GM12878 (cell line): Measurements from ENCODE around the gene DIP2C. TPM values are rescaled to one million over a fixed set of nuclear protein-coding genes. Genes with fewer than 3 reads are reported as not detected.

Experiments used
- IKZF2 ChIP-seq, 2 experiments: fragments of 450-650 bp; IDR thresholded peaks; 2 replicates each; pipeline ENCODE4 v1.6.1; 2017; ENCODE audit warnings: mild to moderate bottlenecking in 2 of 2, moderate library complexity in 2 of 2
- SIN3A ChIP-seq: IDR thresholded peaks from 2 replicates; pipeline ENCODE4 v1.6.1; 2012; ENCODE audit warnings: low read depth, low read length, improper control_type of control experiment
- polyA plus RNA-seq, 11 experiments: library from polyadenylated mRNA; depleted of rRNA in 4 of 11; unstranded in 6 of 11; stranded (reverse) in 5 of 11; fragments of >200 nt; fragmentation: Nextera tagmentation in 4 of 11; fragmentation: Illumina TruSeq in 1 of 11; extraction: Ambion mirVana in 4 of 11; extraction: Trizol in 1 of 11; gene quantifications; 1 replicate in 1 of 11; 2 replicates in 10 of 11; pipeline versions ENCODE4 v1.2.1 to v1.2.3, GENCODE V29; 2011 to 2016; ENCODE audit warnings: inconsistent platforms in 2 of 11, missing spikeins in 2 of 11, low read depth in 1 of 11
- total RNA-seq, 4 experiments: library from RNA; depleted of rRNA in 3 of 4; stranded (reverse); fragments of >200 nt in 3 of 4; fragmentation: Illumina TruSeq in 1 of 4; extraction: Trizol in 1 of 4; gene quantifications; 2 replicates each; pipeline versions ENCODE4 v1.2.1 to v1.2.3, GENCODE V29; 2013 to 2021
- TF ChIP-seq, protein P1 (sequence below): IDR thresholded peaks from 2 replicates; pipeline ENCODE4 v1.6.1; 2012; ENCODE audit warnings: low read depth, low read length, improper control_type of control experiment
- TF ChIP-seq, protein P2 (sequence below): IDR thresholded peaks from 2 replicates; pipeline ENCODE4 v1.6.1; 2012; ENCODE audit warnings: low read depth, low read length, improper control_type of control experiment
- TF ChIP-seq, protein P3 (sequence below): fragments of 450-650 bp; IDR thresholded peaks from 2 replicates; pipeline ENCODE4 v1.6.1; 2016; ENCODE audit warnings: mild to moderate bottlenecking
- TF ChIP-seq, protein P4 (sequence below): fragments of 450-650 bp; IDR thresholded peaks from 2 replicates; pipeline ENCODE4 v1.6.1; 2017; ENCODE audit warnings: mild to moderate bottlenecking, moderate library complexity

The DIP2C gene
- total and polyA plus RNA-seq, 10 of the 15 experiments (the other 5 are each of a cell fraction or from before 2014, with no cell fraction given), result 0.01 to 0.10 (median 0.06) TPM

- TF ChIP-seq, protein P1, sequence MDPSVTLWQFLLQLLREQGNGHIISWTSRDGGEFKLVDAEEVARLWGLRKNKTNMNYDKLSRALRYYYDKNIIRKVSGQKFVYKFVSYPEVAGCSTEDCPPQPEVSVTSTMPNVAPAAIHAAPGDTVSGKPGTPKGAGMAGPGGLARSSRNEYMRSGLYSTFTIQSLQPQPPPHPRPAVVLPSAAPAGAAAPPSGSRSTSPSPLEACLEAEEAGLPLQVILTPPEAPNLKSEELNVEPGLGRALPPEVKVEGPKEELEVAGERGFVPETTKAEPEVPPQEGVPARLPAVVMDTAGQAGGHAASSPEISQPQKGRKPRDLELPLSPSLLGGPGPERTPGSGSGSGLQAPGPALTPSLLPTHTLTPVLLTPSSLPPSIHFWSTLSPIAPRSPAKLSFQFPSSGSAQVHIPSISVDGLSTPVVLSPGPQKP, result no peak
- no peak for TF ChIP-seq SIN3A
- TF ChIP-seq, protein P2, sequence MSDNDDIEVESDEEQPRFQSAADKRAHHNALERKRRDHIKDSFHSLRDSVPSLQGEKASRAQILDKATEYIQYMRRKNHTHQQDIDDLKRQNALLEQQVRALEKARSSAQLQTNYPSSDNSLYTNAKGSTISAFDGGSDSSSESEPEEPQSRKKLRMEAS, result no peak
- TF ChIP-seq IKZF2 (IDR thresholded peaks at IDR 0.05), result no peak
- TF ChIP-seq, protein P3, sequence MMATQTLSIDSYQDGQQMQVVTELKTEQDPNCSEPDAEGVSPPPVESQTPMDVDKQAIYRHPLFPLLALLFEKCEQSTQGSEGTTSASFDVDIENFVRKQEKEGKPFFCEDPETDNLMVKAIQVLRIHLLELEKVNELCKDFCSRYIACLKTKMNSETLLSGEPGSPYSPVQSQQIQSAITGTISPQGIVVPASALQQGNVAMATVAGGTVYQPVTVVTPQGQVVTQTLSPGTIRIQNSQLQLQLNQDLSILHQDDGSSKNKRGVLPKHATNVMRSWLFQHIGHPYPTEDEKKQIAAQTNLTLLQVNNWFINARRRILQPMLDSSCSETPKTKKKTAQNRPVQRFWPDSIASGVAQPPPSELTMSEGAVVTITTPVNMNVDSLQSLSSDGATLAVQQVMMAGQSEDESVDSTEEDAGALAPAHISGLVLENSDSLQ, result no peak
- TF ChIP-seq, protein P4, sequence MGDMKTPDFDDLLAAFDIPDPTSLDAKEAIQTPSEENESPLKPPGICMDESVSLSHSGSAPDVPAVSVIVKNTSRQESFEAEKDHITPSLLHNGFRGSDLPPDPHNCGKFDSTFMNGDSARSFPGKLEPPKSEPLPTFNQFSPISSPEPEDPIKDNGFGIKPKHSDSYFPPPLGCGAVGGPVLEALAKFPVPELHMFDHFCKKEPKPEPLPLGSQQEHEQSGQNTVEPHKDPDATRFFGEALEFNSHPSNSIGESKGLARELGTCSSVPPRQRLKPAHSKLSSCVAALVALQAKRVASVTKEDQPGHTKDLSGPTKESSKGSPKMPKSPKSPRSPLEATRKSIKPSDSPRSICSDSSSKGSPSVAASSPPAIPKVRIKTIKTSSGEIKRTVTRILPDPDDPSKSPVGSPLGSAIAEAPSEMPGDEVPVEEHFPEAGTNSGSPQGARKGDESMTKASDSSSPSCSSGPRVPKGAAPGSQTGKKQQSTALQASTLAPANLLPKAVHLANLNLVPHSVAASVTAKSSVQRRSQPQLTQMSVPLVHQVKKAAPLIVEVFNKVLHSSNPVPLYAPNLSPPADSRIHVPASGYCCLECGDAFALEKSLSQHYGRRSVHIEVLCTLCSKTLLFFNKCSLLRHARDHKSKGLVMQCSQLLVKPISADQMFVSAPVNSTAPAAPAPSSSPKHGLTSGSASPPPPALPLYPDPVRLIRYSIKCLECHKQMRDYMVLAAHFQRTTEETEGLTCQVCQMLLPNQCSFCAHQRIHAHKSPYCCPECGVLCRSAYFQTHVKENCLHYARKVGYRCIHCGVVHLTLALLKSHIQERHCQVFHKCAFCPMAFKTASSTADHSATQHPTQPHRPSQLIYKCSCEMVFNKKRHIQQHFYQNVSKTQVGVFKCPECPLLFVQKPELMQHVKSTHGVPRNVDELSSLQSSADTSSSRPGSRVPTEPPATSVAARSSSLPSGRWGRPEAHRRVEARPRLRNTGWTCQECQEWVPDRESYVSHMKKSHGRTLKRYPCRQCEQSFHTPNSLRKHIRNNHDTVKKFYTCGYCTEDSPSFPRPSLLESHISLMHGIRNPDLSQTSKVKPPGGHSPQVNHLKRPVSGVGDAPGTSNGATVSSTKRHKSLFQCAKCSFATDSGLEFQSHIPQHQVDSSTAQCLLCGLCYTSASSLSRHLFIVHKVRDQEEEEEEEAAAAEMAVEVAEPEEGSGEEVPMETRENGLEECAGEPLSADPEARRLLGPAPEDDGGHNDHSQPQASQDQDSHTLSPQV, result no peak
Observed at GRCh38 chr10:677038-677437, 12.4 kb downstream of the DIP2C start (continued).
